Measurements from ENCODE around the gene PITX3. TPM values are rescaled to one million over a fixed set of nuclear protein-coding genes. Genes with fewer than 3 reads are reported as not detected.
"Not testable (repeated sequence)": the region's sequence is repeated elsewhere in the genome, so short reads cannot be mapped to it uniquely, and the experiment has no call there.

Gene PITX3
- total RNA-seq, 4 donors from 2014 or later, result not detected

GRCh38 chr10:102219370-102219769 lies 21.9 kb downstream of the PITX3 start:
- WGBS, 2 donors, result 80 to 85% methylated on average over 5 of the region's 5 CpGs
- TF ChIP-seq CTCF (IDR thresholded peaks at IDR 0.05) (no peak), EP300 (IDR thresholded peaks at IDR 0.05) (no peak), POLR2A (IDR thresholded peaks at IDR 0.05) (no peak)
- H3K9me3 ChIP-seq, result no peaks in the 10 kb centered on the region
- no peak overlapping the region for H3K4me3 ChIP-seq
- no peaks in the 10 kb centered on the region for H3K4me1 ChIP-seq
- no peak overlapping the region for H3K27ac ChIP-seq
- no peaks in the 10 kb centered on the region for H3K36me3 ChIP-seq
- H3K27me3 ChIP-seq, result peaks cover 0 to 4% of the 10 kb centered on the region in 2 donors
- no peak for DNase-seq (ENCODE audit: low spot score in 2 of 2)

GRCh38 chr10:102213599-102213998 lies 27.7 kb downstream of the PITX3 start:
- not testable (repeated sequence) for H3K36me3 ChIP-seq; H3K4me1 ChIP-seq; H3K27me3 ChIP-seq; H3K9me3 ChIP-seq; H3K4me3 ChIP-seq; H3K27ac ChIP-seq; DNase-seq (ENCODE audit: low spot score in 2 of 2)
- WGBS, 2 donors, result 66 to 82% methylated on average over 4 of the region's 4 CpGs

GRCh38 chr10:102211615-102212299 lies 29.6 kb downstream of the PITX3 start:
- no peaks in the 10 kb centered on the region for H3K36me3 ChIP-seq

GRCh38 chr10:102208311-102209035 lies 32.8 kb downstream of the PITX3 start:
- H3K9me3 ChIP-seq, result peaks cover 0 to 13% (median 1%) of the 10 kb centered on the region in 4 donors
- no peaks in the 10 kb centered on the region for H3K4me1 ChIP-seq
- no peaks in the 10 kb centered on the region for H3K27me3 ChIP-seq
- 51 to 52% methylated on average over 5 of the region's 5 CpGs for WGBS, 2 donors
- no peak overlapping the region for H3K27ac ChIP-seq
- DNase-seq (ENCODE audit: low spot score in 2 of 2), result no peak
- no peak overlapping the region for H3K4me3 ChIP-seq
- H3K36me3 ChIP-seq, result no peaks in the 10 kb centered on the region
- no peak for TF ChIP-seq EP300 (IDR thresholded peaks at IDR 0.05)
- no peak for TF ChIP-seq POLR2A (IDR thresholded peaks at IDR 0.05)
- TF ChIP-seq CTCF (IDR thresholded peaks at IDR 0.05), result no peak

More at GRCh38 chr10:102211615-102212299, 29.6 kb downstream of the PITX3 start:
- Histone ChIP-seq H3K4me1 (no peaks in the 10 kb centered on the region), H3K27me3 (no peaks in the 10 kb centered on the region), H3K4me3 (no peak overlapping the region), H3K27ac (no peak overlapping the region), H3K9me3 (no peaks in the 10 kb centered on the region)
- TF ChIP-seq EP300 (IDR thresholded peaks at IDR 0.05) (no peak), POLR2A (IDR thresholded peaks at IDR 0.05) (no peak), CTCF (IDR thresholded peaks at IDR 0.05) (no peak)
- WGBS, 2 donors, result 80 to 87% methylated on average over 3 of the region's 3 CpGs
- DNase-seq (ENCODE audit: low spot score in 2 of 2), result no peak

- Histone ChIP-seq H3K27me3 (no peaks in the 10 kb centered on the region), H3K36me3 (no peaks in the 10 kb centered on the region), H3K9me3 (peaks cover 0 to 16% (median 1%) of the 10 kb centered on the region in 4 donors), H3K27ac (no peak overlapping the region), H3K4me1 (no peaks in the 10 kb centered on the region), H3K4me3 (no peak overlapping the region)
- 36% methylated on average over 1 of the region's 1 CpG for WGBS, 2 donors
- TF ChIP-seq EP300 (IDR thresholded peaks at IDR 0.05) (no peak), POLR2A (IDR thresholded peaks at IDR 0.05) (no peak), CTCF (IDR thresholded peaks at IDR 0.05) (no peak)
- no peak for DNase-seq (ENCODE audit: low spot score in 2 of 2)
Observed at GRCh38 chr10:102202386-102202785, 38.9 kb downstream of the PITX3 start.
